SU-DHL-6 (cell line): ENCODE data around the gene UBE2D4.

Experiments used
- H2AFZ ChIP-seq: fragments of 200-600 bp; sonication (generic); 2 replicates; pipeline ENCODE4 v1.6.1; 2014; ENCODE audit warnings: low read depth, mild to moderate bottlenecking, moderate library complexity, mixed read lengths, antibody characterized with exemption, low read length; ENCODE audit not compliant: severe bottlenecking
- H3F3A ChIP-seq: fragments of 200-600 bp; shearing (Covaris generic); 2 replicates; pipeline ENCODE4 v1.6.0; 2016; ENCODE audit warnings: antibody characterized with exemption, mild to moderate bottlenecking; ENCODE audit not compliant: insufficient read depth
- H3K27ac ChIP-seq: fragments of 200-600 bp; sonication (generic); 2 replicates; pipeline ENCODE4 v1.5.1; 2016; ENCODE audit warnings: low read depth, mild to moderate bottlenecking, low read length, moderate library complexity, mixed read lengths
- H3K27me3 ChIP-seq: fragments of 200-600 bp; sonication (generic), shearing (Covaris generic); 2 replicates; pipeline ENCODE4 v1.6.0; 2014; ENCODE audit warnings: mild to moderate bottlenecking, low read length
- H3K36me3 ChIP-seq: fragments of 200-600 bp; sonication (generic); 2 replicates; pipeline ENCODE4 v1.6.1; 2014; ENCODE audit warnings: mild to moderate bottlenecking, low read length, mixed read lengths
- H3K4me2 ChIP-seq: fragments of 300-600, 200-600 bp; shearing (Covaris generic), sonication (generic); 2 replicates; pipeline ENCODE4 v1.6.0; 2014; ENCODE audit warnings: low read length, low read depth, mild to moderate bottlenecking; ENCODE audit not compliant: poor library complexity, severe bottlenecking
- H3K4me3 ChIP-seq: fragments of 200-600 bp; sonication (generic); 2 replicates; pipeline ENCODE4 v1.5.1; 2014; ENCODE audit warnings: antibody characterized with exemption, low read length, mild to moderate bottlenecking, mixed read lengths; ENCODE audit not compliant: insufficient read depth, poor library complexity, severe bottlenecking
- H3K79me2 ChIP-seq: fragments of 200-600 bp; sonication (generic); 2 replicates; pipeline ENCODE4 v1.6.1; 2014; ENCODE audit warnings: mild to moderate bottlenecking, low read length, moderate library complexity; ENCODE audit not compliant: insufficient read depth
- H3K9ac ChIP-seq: fragments of 200-600 bp; sonication (generic); 2 replicates; pipeline ENCODE4 v1.7.0; 2014; ENCODE audit warnings: mild to moderate bottlenecking, low read length
- H3K9me2 ChIP-seq: fragments of 200-600 bp; sonication (generic); replicated peaks from 2 replicates; pipeline ENCODE4 v1.6.1; 2014; ENCODE audit warnings: low read length; ENCODE audit not compliant: insufficient read depth
- H3K9me3 ChIP-seq: fragments of 200-600 bp; sonication (generic); 2 replicates; pipeline ENCODE4 v1.6.1; 2014; ENCODE audit warnings: low read length, mixed read lengths; ENCODE audit not compliant: insufficient read depth
- H4K20me1 ChIP-seq: fragments of 200-600 bp; sonication (generic); 2 replicates; pipeline ENCODE4 v1.6.1; 2014; ENCODE audit warnings: low read depth, mild to moderate bottlenecking, antibody characterized with exemption, low read length, moderate library complexity, mixed read lengths
- EZH2phosphoT487 ChIP-seq: fragments of 200-600 bp; sonication (generic), shearing (Covaris generic); conservative IDR thresholded peaks from 2 replicates; pipeline ENCODE4 v1.6.1; 2018; ENCODE audit warnings: mild to moderate bottlenecking, antibody characterized with exemption, low read length, moderate library complexity, mixed read lengths
- TF ChIP-seq, protein P1 (sequence below): fragments of 200-600 bp; sonication (generic); IDR thresholded peaks from one replicate; pipeline ENCODE4 v1.5.1; 2017; ENCODE audit warnings: antibody characterized with exemption, mild to moderate bottlenecking, low read length, moderate library complexity; ENCODE audit not compliant: insufficient read depth, poor library complexity, severe bottlenecking

Gene UBE2D4

GRCh38 chr7:43926798-43927123, 525 bp downstream of the UBE2D4 start:
- Histone ChIP-seq H3K36me3 (no peaks in the 10 kb centered on the region), H3F3A (peaks cover 8% of the 10 kb centered on the region; the same call in 1 of the 2 replicates), H3K9me3 (no peaks in the 10 kb centered on the region), H3K4me3 (peak overlapping the region; percentile 65), H3K27me3 (no peaks in the 10 kb centered on the region), H3K27ac (peak overlapping the region; percentile 82), H2AFZ (peak overlapping the region; percentile 77), H3K4me2 (peak overlapping the region; percentile 87), H3K79me2 (peaks cover 39% of the 10 kb centered on the region), H4K20me1 (no peaks in the 10 kb centered on the region), H3K9me2 (no peaks in the 10 kb centered on the region), H3K9ac (peak overlapping the region; percentile 69)
- TF ChIP-seq, protein P1, sequence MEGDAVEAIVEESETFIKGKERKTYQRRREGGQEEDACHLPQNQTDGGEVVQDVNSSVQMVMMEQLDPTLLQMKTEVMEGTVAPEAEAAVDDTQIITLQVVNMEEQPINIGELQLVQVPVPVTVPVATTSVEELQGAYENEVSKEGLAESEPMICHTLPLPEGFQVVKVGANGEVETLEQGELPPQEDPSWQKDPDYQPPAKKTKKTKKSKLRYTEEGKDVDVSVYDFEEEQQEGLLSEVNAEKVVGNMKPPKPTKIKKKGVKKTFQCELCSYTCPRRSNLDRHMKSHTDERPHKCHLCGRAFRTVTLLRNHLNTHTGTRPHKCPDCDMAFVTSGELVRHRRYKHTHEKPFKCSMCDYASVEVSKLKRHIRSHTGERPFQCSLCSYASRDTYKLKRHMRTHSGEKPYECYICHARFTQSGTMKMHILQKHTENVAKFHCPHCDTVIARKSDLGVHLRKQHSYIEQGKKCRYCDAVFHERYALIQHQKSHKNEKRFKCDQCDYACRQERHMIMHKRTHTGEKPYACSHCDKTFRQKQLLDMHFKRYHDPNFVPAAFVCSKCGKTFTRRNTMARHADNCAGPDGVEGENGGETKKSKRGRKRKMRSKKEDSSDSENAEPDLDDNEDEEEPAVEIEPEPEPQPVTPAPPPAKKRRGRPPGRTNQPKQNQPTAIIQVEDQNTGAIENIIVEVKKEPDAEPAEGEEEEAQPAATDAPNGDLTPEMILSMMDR = no peak
- no peak for TF ChIP-seq EZH2phosphoT487

DNA sequence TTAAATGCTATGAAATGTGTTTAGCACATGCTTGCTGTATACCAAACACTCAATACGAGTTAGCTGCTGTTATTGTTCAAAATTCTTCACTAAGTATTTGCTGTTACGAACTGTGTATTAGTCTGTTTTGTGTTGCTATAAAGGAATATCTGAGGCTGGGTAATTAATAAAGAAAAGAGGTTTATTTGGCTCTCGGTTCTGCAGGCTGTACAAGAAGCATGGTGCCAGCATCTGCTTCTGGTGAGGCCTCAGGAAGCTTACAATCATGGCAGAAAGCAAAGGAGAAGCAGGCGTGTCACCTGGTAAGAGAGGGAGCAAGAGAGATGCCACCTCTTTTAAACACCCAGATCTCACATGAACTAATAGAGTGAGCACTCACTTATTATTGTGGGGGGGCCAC, 1.6 kb downstream of the UBE2D4 start:
- Histone ChIP-seq H3K79me2 (peaks cover 39% of the 10 kb centered on the region), H3K4me3 (no peak overlapping the region), H3K27ac (no peak overlapping the region), H3F3A (peaks cover 8% of the 10 kb centered on the region; the same call in 1 of the 2 replicates), H3K9ac (no peak overlapping the region), H3K27me3 (no peaks in the 10 kb centered on the region), H3K4me2 (peak overlapping the region; percentile 87), H3K9me2 (no peaks in the 10 kb centered on the region), H3K9me3 (no peaks in the 10 kb centered on the region), H2AFZ (no peak overlapping the region), H4K20me1 (no peaks in the 10 kb centered on the region), H3K36me3 (no peaks in the 10 kb centered on the region)
- TF ChIP-seq EZH2phosphoT487 = no peak
- TF ChIP-seq, protein P1 = no peak

GRCh38 chr7:43929529-43930457, 3.6 kb downstream of the UBE2D4 start:
- H3K79me2 ChIP-seq = peaks cover 24% of the 10 kb centered on the region; the same call in 1 of the 2 replicates
- no peaks in the 10 kb centered on the region for H3K9me3 ChIP-seq
- no peak overlapping the region for H3K4me3 ChIP-seq
- H4K20me1 ChIP-seq = no peaks in the 10 kb centered on the region
- H3K27me3 ChIP-seq = no peaks in the 10 kb centered on the region
- H3K36me3 ChIP-seq = no peaks in the 10 kb centered on the region
- no peak overlapping the region for H3K27ac ChIP-seq
- no peaks in the 10 kb centered on the region for H3K9me2 ChIP-seq
- H3F3A ChIP-seq = peaks cover 8% of the 10 kb centered on the region; the same call in 1 of the 2 replicates
- H3K4me2 ChIP-seq = no peak overlapping the region
- no peak overlapping the region for H3K9ac ChIP-seq
- H2AFZ ChIP-seq = no peak overlapping the region
- no peak for TF ChIP-seq EZH2phosphoT487
- TF ChIP-seq, protein P1 = no peak
